ENCODE data around the gene CENPW. TPM values are rescaled to one million over a fixed set of nuclear protein-coding genes. Genes with fewer than 3 reads are reported as not detected.

Gene CENPW
- total and polyA plus RNA-seq, 2 experiments from 2014 or later, result 16.5 to 303 TPM

DNA sequence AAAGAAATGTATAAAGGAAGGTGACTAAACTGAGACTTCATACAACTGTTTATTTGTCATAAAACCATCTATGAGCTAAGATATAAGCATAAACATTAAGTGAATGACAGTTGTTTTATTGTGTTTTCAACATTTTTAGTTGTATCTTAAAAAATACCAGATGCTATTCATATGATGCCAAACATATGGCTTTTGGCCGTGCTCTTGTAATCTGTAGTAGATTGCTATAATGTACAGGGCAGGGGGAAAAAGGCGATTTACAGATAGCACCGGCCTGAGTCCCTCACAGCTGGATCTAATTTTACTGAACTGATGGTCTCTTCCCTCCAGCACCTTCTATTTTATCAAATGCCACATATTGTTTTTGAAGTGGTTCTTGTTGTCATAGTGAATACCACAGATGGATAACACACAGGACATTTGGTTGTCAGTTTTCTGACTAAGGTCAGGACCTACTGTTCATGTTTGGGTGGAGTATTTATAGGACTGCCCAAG is 48.2 kb downstream of the CENPW start:
- Mint-ChIP-seq H3K27me3 (ENCODE audit: insufficient read depth, low read depth, poor library complexity) (peaks cover under 1% of the 10 kb centered on the region), H3K4me1 (no peaks in the 10 kb centered on the region), H3K4me3 (no peak overlapping the region), H3K9me3 (peaks cover 22% of the 10 kb centered on the region), H3K36me3 (ENCODE audit: low read depth) (peaks cover 9% of the 10 kb centered on the region; the same call in 2 of the 3 replicates), H3K27ac (no peak overlapping the region)
- Histone ChIP-seq H3K4me1 (ENCODE audit: insufficient read depth) (no peaks in the 10 kb centered on the region), H4K20me1 (replicated peaks; ENCODE audit: insufficient read depth) (no peaks in the 10 kb centered on the region), H3K79me2 (replicated peaks; ENCODE audit: insufficient read depth) (no peaks in the 10 kb centered on the region), H3K9me2 (ENCODE audit: insufficient read depth) (no peaks in the 10 kb centered on the region), H3K4me2 (no peak overlapping the region), H2AFZ (no peak overlapping the region), H3K27ac (ENCODE audit: low read depth) (no peak overlapping the region), H3K36me3 (ENCODE audit: insufficient read depth) (no peaks in the 10 kb centered on the region), H3F3A (replicated peaks; ENCODE audit: low read depth) (no peaks in the 10 kb centered on the region), H3K4me3 (no peak overlapping the region), H3K27me3 (ENCODE audit: insufficient read depth) (no peaks in the 10 kb centered on the region)
- TF ChIP-seq, protein P1, sequence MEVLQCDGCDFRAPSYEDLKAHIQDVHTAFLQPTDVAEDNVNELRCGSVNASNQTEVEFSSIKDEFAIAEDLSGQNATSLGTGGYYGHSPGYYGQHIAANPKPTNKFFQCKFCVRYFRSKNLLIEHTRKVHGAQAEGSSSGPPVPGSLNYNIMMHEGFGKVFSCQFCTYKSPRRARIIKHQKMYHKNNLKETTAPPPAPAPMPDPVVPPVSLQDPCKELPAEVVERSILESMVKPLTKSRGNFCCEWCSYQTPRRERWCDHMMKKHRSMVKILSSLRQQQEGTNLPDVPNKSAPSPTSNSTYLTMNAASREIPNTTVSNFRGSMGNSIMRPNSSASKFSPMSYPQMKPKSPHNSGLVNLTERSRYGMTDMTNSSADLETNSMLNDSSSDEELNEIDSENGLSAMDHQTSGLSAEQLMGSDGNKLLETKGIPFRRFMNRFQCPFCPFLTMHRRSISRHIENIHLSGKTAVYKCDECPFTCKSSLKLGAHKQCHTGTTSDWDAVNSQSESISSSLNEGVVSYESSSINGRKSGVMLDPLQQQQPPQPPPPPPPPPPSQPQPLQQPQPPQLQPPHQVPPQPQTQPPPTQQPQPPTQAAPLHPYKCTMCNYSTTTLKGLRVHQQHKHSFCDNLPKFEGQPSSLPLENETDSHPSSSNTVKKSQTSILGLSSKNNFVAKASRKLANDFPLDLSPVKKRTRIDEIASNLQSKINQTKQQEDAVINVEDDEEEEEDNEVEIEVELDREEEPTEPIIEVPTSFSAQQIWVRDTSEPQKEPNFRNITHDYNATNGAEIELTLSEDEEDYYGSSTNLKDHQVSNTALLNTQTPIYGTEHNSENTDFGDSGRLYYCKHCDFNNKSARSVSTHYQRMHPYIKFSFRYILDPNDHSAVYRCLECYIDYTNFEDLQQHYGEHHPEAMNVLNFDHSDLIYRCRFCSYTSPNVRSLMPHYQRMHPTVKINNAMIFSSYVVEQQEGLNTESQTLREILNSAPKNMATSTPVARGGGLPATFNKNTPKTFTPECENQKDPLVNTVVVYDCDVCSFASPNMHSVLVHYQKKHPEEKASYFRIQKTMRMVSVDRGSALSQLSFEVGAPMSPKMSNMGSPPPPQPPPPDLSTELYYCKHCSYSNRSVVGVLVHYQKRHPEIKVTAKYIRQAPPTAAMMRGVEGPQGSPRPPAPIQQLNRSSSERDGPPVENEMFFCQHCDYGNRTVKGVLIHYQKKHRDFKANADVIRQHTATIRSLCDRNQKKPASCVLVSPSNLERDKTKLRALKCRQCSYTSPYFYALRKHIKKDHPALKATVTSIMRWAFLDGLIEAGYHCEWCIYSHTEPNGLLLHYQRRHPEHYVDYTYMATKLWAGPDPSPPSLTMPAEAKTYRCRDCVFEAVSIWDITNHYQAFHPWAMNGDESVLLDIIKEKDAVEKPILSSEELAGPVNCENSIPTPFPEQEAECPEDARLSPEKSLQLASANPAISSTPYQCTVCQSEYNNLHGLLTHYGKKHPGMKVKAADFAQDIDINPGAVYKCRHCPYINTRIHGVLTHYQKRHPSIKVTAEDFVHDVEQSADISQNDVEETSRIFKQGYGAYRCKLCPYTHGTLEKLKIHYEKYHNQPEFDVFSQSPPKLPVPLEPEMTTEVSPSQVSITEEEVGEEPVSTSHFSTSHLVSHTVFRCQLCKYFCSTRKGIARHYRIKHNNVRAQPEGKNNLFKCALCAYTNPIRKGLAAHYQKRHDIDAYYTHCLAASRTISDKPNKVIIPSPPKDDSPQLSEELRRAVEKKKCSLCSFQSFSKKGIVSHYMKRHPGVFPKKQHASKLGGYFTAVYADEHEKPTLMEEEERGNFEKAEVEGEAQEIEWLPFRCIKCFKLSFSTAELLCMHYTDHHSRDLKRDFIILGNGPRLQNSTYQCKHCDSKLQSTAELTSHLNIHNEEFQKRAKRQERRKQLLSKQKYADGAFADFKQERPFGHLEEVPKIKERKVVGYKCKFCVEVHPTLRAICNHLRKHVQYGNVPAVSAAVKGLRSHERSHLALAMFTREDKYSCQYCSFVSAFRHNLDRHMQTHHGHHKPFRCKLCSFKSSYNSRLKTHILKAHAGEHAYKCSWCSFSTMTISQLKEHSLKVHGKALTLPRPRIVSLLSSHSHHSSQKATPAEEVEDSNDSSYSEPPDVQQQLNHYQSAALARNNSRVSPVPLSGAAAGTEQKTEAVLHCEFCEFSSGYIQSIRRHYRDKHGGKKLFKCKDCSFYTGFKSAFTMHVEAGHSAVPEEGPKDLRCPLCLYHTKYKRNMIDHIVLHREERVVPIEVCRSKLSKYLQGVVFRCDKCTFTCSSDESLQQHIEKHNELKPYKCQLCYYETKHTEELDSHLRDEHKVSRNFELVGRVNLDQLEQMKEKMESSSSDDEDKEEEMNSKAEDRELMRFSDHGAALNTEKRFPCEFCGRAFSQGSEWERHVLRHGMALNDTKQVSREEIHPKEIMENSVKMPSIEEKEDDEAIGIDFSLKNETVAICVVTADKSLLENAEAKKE (CRISPR knock-in tag; IDR thresholded peaks at IDR 0.05), result no peak
- TF ChIP-seq, protein P2, sequence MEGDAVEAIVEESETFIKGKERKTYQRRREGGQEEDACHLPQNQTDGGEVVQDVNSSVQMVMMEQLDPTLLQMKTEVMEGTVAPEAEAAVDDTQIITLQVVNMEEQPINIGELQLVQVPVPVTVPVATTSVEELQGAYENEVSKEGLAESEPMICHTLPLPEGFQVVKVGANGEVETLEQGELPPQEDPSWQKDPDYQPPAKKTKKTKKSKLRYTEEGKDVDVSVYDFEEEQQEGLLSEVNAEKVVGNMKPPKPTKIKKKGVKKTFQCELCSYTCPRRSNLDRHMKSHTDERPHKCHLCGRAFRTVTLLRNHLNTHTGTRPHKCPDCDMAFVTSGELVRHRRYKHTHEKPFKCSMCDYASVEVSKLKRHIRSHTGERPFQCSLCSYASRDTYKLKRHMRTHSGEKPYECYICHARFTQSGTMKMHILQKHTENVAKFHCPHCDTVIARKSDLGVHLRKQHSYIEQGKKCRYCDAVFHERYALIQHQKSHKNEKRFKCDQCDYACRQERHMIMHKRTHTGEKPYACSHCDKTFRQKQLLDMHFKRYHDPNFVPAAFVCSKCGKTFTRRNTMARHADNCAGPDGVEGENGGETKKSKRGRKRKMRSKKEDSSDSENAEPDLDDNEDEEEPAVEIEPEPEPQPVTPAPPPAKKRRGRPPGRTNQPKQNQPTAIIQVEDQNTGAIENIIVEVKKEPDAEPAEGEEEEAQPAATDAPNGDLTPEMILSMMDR (conservative IDR thresholded peaks at IDR 0.05; ENCODE audit: low read depth in 2 of 2), result no peak
- TF ChIP-seq CREB1 (CRISPR knock-in tag; IDR thresholded peaks at IDR 0.05; ENCODE audit: low read depth) (no peak), JUNB (IDR thresholded peaks at IDR 0.05; ENCODE audit: unreplicated experiment) (no peak), REST (IDR thresholded peaks at IDR 0.05; ENCODE audit: unreplicated experiment) (no peak), ZNF114 (CRISPR knock-in tag; IDR thresholded peaks at IDR 0.05) (no peak)
- ATAC-seq (no peak), DNase-seq (ENCODE audit: low spot score) (no peak)
